Activated effector memory CD4-positive, alpha-beta T cell treated with anti-CD3 and anti-CD28 coated beads, Interleukin-2, amount 50 U/mL, for 16 hours (primary cell): ENCODE results near the gene CHST6.
"Not testable (repeated sequence)": the region's sequence is repeated elsewhere in the genome, so short reads cannot be mapped to it uniquely, and the experiment has no call there.

Experiments
- DNase-seq: peaks from one replicate; pipeline ENCODE4 v3.0.0-alpha.2; 2020

Gene CHST6

GRCh38 chr16:75472908-75473877 is 22.0 kb downstream of the CHST6 start:
- DNase-seq: no peak

GRCh38 chr16:75471723-75472633 is 23.3 kb downstream of the CHST6 start:
- peak; percentile 72 for DNase-seq

GRCh38 chr16:75466760-75467159 is 28.5 kb downstream of the CHST6 start:
- no peak for DNase-seq

- DNase-seq: peak; percentile 100
Observed at GRCh38 chr16:75464122-75464918, 30.9 kb downstream of the CHST6 start, which contains the start of gene TMEM170A. TSS of gene TMEM170A (minus strand) at chr16:75464689. CDS start at chr16:75464600, 89 bp downstream.

- not testable (repeated sequence) for DNase-seq
Observed at GRCh38 chr16:75463389-75464121, 31.7 kb downstream of the CHST6 start.

- DNase-seq: no peak
Observed at GRCh38 chr16:75462806-75463205, 32.4 kb downstream of the CHST6 start.

- no peak for DNase-seq
Observed at GRCh38 chr16:75461575-75461974, 33.7 kb downstream of the CHST6 start.

- no peak for DNase-seq
Observed at GRCh38 chr16:75460446-75460845, 34.8 kb downstream of the CHST6 start.

- DNase-seq: no peak
Observed at GRCh38 chr16:75459691-75460090, 35.5 kb downstream of the CHST6 start.

- no peak for DNase-seq
Observed at GRCh38 chr16:75458439-75458838, 36.8 kb downstream of the CHST6 start.

GRCh38 chr16:75458029-75458428 is 37.2 kb downstream of the CHST6 start:
- no peak for DNase-seq

- DNase-seq: no peak
Observed at GRCh38 chr16:75457485-75458021, 37.7 kb downstream of the CHST6 start.

GRCh38 chr16:75456971-75457370 is 38.3 kb downstream of the CHST6 start:
- no peak for DNase-seq

GRCh38 chr16:75456486-75456885 is 38.8 kb downstream of the CHST6 start:
- not testable (repeated sequence) for DNase-seq

GRCh38 chr16:75455677-75456076 is 39.6 kb downstream of the CHST6 start:
- DNase-seq: no peak

GRCh38 chr16:75452464-75453190 is 42.6 kb downstream of the CHST6 start:
- no peak for DNase-seq

- no peak for DNase-seq
Observed at GRCh38 chr16:75446416-75446815, 48.8 kb downstream of the CHST6 start.

- no peak for DNase-seq
Observed at GRCh38 chr16:75445298-75445697, 49.9 kb downstream of the CHST6 start.

GRCh38 chr16:75443298-75443697 is 51.9 kb downstream of the CHST6 start:
- DNase-seq: no peak

GRCh38 chr16:75433732-75434413 is 61.4 kb downstream of the CHST6 start:
- no peak for DNase-seq
